ENCODE data around the gene SAE1.

GRCh38 chr19:47253970-47254369 is 123.3 kb downstream of the SAE1 start:
- TF ChIP-seq CTCF (IDR thresholded peaks at IDR 0.05) (no peak), POLR2A (IDR thresholded peaks at IDR 0.05) (no peak), EP300 (IDR thresholded peaks at IDR 0.05) (no peak)
